Psoas muscle (tissue), 8 donors: Measurements from ENCODE around the gene EIF2AK2. TPM values are rescaled to one million over a fixed set of nuclear protein-coding genes. Genes with fewer than 3 reads are reported as not detected.

ENCODE experiments used
- ATAC-seq, 4 donors: fragments of 200-7000 bp; cut with Tn5 transposase; one replicate each; pipeline ENCODE4 v1.9.1; 2020; ENCODE audit warnings: moderate library complexity in 3 of 4, mild to moderate bottlenecking in 2 of 4
- DNase-seq, 2 donors: peaks; one replicate each; pipeline ENCODE4 v3.0.0-alpha.2; 2020
- H3K27ac ChIP-seq: fragments of 200-600 bp; one replicate; pipeline ENCODE4 v1.8.0; 2022
- H3K27me3 ChIP-seq, 3 donors: fragments of 200-600 bp in 1 of 3; one replicate each; pipeline versions ENCODE4 v1.6.1 to v1.8.0; 2013 to 2022; ENCODE audit warnings: low read length in 2 of 3, mild to moderate bottlenecking in 2 of 3, moderate library complexity in 1 of 3; ENCODE audit not compliant: insufficient read depth in 3 of 3
- H3K36me3 ChIP-seq, 2 donors: fragments of 200-600 bp in 1 of 2; one replicate each; pipeline versions ENCODE4 v1.6.1 to v1.8.0; 2013 to 2022; ENCODE audit warnings: low read depth in 1 of 2, mild to moderate bottlenecking in 1 of 2, moderate library complexity in 1 of 2; ENCODE audit not compliant: insufficient read depth in 1 of 2
- H3K4me1 ChIP-seq: fragments of 200-600 bp; one replicate; pipeline ENCODE4 v1.8.0; 2022
- H3K4me3 ChIP-seq: fragments of 200-600 bp; one replicate; pipeline ENCODE4 v1.8.0; 2022; ENCODE audit warnings: mild to moderate bottlenecking
- H3K9me3 ChIP-seq: fragments of 200-600 bp; one replicate; pipeline ENCODE4 v1.8.0; 2022
- CTCF ChIP-seq: fragments of 200-600 bp; IDR thresholded peaks from one replicate; pipeline ENCODE4 v1.8.0; 2022; ENCODE audit warnings: antibody characterized with exemption
- WGBS, 3 donors: extraction: QIAGEN DNeasy Blood & Tissue Kit; methylation state at CpG; one replicate each; pipeline versions ENCODE4 v1.1.6 to v1.1.7; 2013; 5-methylcytosine and 5-hydroxymethylcytosine counted together
- intact Hi-C, 2 donors: fragments of 100-400 bp; cut with DNase I; formaldehyde crosslinking; loops; one replicate each; pipeline versions ENCODE4 v1.11.0 to v1.14.2; 2022
- polyA plus RNA-seq, 3 donors: library from polyadenylated mRNA; stranded (reverse); fragments of 200-250 nt; gene quantifications; one replicate each; pipeline ENCODE4 v1.2.3, GENCODE V29; 2013
- total RNA-seq, 4 donors: library from RNA; stranded (reverse); fragmentation: NEBNext Ultra II Directional in 2 of 4; extraction: Animal tissue kit (Norgen Biotek cat#: 25700) in 2 of 4; gene quantifications; one replicate each; pipeline versions ENCODE4 v1.2.1 to v1.2.4, GENCODE V29; 2021 to 2023
- donor health status: healthy with polysubstance abuse.
- donor health status: DM: no; HTN: no; CAD: no; lungs with moderate emphysema.
- donor health status: Bipolar disorder and iron deficiency.
- donor health status: healthy.
- donor health status: DM: yes; HTN: yes; CAD: no.
- donor health status: DM: no; HTN: no; CAD: no.
- donor health status: DM: no; HTN: no; CAD: no.
- donor health status: DM: yes; HTN: yes; CAD: no.

EIF2AK2 gene
- total and polyA plus RNA-seq, 7 donors, result 1.1 to 16.6 (median 6.7) TPM

GRCh38 chr2:37148325-37148724, 8.5 kb downstream of the EIF2AK2 start:
- no peak overlapping the region for H3K4me3 ChIP-seq
- no peaks in the 10 kb centered on the region for H3K4me1 ChIP-seq
- no peak for ATAC-seq
- no peak for DNase-seq
- H3K36me3 ChIP-seq, result peaks cover 0 to 59% of the 10 kb centered on the region in 2 donors
- intact Hi-C loops, result no loop called here
- TF ChIP-seq CTCF, result no peak
- H3K27ac ChIP-seq, result no peak overlapping the region
- WGBS, 3 donors, result 96 to 98% (median 98%) methylated on average over 7 of the region's 7 CpGs
- no peaks in the 10 kb centered on the region for H3K9me3 ChIP-seq
- no peaks in the 10 kb centered on the region for H3K27me3 ChIP-seq

- Histone ChIP-seq H3K27me3 (no peaks in the 10 kb centered on the region), H3K36me3 (peaks cover 0 to 80% of the 10 kb centered on the region in 2 donors), H3K4me3 (no peak overlapping the region), H3K27ac (no peak overlapping the region), H3K4me1 (no peaks in the 10 kb centered on the region), H3K9me3 (no peaks in the 10 kb centered on the region)
- no peak for TF ChIP-seq CTCF
- WGBS, 3 donors, result 96 to 100% (median 99%) methylated on average over 2 of the region's 2 CpGs
- DNase-seq (no peak), ATAC-seq (no peak)
- intact Hi-C loops, result no loop called here
Observed at GRCh38 chr2:37146062-37146461, 10.7 kb downstream of the EIF2AK2 start.

GRCh38 chr2:37143974-37144373, 12.8 kb downstream of the EIF2AK2 start:
- peaks cover 0 to 99% of the 10 kb centered on the region in 2 donors for H3K36me3 ChIP-seq

GRCh38 chr2:37142546-37142945, 14.2 kb downstream of the EIF2AK2 start:
- H3K4me1 ChIP-seq, result no peaks in the 10 kb centered on the region
- no peaks in the 10 kb centered on the region for H3K9me3 ChIP-seq
- intact Hi-C loops, result no loop called here
- H3K27me3 ChIP-seq, result no peaks in the 10 kb centered on the region
- H3K4me3 ChIP-seq, result no peak overlapping the region
- ATAC-seq (no peak), DNase-seq (no peak)
- no peak overlapping the region for H3K27ac ChIP-seq
- peaks cover 0 to 99% of the 10 kb centered on the region in 2 donors for H3K36me3 ChIP-seq
- TF ChIP-seq CTCF, result no peak

More at GRCh38 chr2:37143974-37144373, 12.8 kb downstream of the EIF2AK2 start:
- Histone ChIP-seq H3K4me1 (no peaks in the 10 kb centered on the region), H3K9me3 (no peaks in the 10 kb centered on the region), H3K27me3 (no peaks in the 10 kb centered on the region), H3K27ac (no peak overlapping the region), H3K4me3 (no peak overlapping the region)
- no peak for ATAC-seq
- TF ChIP-seq CTCF, result no peak
- 95 to 100% (median 97%) methylated on average over 1 of the region's 1 CpG for WGBS, 3 donors
- intact Hi-C loops, result no loop called here
- DNase-seq, result no peak

GRCh38 chr2:37132914-37133313, 23.9 kb downstream of the EIF2AK2 start:
- Histone ChIP-seq H3K36me3 (peaks cover 4 to 95% of the 10 kb centered on the region in 2 donors), H3K27me3 (no peaks in the 10 kb centered on the region), H3K4me3 (no peak overlapping the region), H3K9me3 (no peaks in the 10 kb centered on the region), H3K4me1 (no peaks in the 10 kb centered on the region), H3K27ac (no peak overlapping the region)
- DNase-seq, result no peak
- no peak for TF ChIP-seq CTCF
- ATAC-seq, result no peak
- intact Hi-C loops, result no loop called here
- 93 to 96% (median 94%) methylated on average over 6 of the region's 6 CpGs for WGBS, 3 donors
